NCI-H2196 (cell line): ENCODE data around the gene METTL25B.

ENCODE experiments used
- DNase-seq: peaks from one replicate; lab custom pipeline; 2025; ENCODE audit not compliant: unreplicated experiment; lab: John Stamatoyannopoulos, UW

METTL25B gene

DNA sequence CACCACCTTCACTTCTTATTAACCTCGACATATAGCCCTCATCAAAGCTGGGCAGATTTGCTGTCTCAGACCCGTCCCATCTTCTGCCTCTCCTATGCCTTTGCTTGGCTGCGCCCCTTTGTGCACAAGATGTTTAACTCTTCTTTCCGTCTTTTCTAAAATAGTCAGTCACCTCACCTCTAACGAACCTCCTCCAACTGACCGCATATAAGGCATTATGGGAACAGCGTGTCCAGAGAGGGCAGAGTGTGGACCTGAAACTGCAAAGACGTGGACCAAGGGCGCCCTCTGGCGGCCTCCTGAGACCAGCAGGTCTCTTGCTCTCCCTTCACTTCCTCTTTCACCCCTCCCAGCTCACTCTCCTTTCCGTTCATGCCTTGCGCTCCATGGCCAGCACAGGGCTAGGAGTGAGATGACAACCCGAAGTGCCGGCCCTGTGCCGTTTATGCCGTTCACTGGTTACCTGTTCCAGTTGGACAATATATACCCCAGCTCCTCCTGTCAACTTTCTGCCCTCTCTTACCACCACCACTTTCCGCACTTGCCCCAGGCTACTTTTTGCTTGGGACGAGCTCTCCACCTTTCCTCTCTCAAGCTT is 2.5 kb upstream of the METTL25B start:
- peak; percentile 91 for DNase-seq

DNA sequence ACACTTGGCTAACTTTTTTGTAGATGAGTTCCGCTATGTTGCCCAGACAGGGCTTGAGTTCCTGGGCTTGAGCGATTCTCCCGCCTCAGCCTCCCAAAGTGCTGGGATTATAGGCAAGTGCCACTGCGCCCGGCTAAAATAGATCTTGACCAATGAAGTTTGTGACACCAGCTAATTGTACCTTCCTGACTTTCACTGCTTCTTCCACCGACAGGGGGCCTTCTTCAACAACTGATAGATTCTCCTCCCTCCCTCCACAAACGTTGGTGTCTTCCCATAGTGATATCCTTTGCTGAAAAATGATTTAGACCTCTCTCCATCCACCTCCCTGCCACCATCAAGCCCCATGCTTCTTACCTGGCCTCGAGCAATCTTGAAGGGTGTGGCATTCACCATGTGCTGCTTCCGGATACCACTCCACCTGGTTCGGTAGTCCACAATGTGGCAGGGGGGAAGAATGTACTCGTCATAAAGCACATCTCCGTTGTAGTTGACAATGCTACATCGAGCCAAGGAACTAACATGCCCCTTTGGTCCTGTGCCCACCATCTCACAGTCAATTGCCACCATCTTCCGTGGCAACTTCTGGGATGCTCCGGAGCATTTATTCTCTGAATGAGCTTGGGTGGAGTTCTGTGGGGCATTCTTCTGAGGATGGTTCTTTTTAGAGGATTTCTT is 1.6 kb upstream of the METTL25B start:
- peak; percentile 63 for DNase-seq

GRCh38 chr1:156727492-156727891 is 777 bp upstream of the METTL25B start:
- no peak for DNase-seq

- peak; percentile 97 for DNase-seq
These were observed 562 bp downstream of the METTL25B start, which contains the start of gene ISG20L2 for GRCh38 chr1:156728599-156729462. Gene ISG20L2 (minus strand): TSS chr1:156728766. CDS start chr1:156727652, 1,114 bp downstream.

DNA sequence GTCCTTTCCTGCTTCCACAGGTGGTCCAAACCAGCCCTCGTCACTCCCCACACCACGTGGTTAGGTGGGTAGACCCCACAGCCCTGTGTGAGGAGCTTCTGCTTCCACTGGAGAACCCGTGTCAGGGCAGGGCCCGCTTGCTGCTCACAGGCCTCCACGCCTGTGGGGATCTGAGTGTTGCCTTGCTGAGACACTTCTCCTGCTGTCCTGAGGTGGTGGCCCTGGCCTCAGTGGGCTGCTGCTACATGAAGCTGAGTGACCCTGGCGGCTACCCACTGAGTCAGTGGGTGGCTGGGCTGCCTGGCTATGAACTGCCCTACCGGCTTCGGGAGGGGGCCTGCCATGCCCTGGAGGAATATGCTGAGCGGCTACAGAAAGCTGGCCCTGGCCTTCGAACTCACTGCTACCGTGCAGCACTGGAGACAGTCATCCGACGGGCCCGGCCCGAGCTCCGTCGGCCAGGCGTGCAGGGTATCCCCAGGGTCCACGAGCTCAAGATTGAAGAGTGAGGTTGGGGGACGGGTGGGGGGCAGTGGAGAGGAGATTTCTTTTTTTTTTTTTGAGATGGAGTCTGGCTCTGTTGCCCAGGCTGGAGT is 5.8 kb downstream of the METTL25B start:
- DNase-seq = no peak

GRCh38 chr1:156738407-156738806 is 10.1 kb downstream of the METTL25B start:
- DNase-seq = no peak

GRCh38 chr1:156738916-156739315 is 10.6 kb downstream of the METTL25B start:
- no peak for DNase-seq

DNA sequence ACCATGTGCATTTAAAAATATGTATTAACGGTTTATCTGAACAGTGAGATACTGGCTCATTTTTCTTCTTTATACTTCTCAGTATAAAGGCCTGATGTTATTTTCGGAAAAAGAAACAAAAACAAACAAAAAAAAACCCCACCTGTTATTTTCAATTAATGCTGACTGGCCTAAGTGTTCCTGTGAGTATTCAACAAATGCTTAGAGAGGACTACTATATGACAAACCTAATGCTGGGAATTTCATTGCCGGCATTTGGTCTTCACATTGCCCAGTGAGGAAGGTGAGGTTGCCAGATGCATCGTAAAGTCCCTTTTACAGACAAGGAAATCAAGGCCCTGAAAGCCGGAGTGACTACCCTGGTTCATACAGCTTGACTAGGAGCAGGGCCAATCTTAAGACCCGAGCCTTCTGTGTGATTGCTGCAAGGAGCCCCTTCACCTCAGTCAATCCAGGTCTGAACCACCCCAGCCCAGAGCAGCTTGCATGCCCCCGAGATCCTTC is 12.0 kb downstream of the METTL25B start:
- no peak for DNase-seq

GRCh38 chr1:156740741-156741480 is 12.6 kb downstream of the METTL25B start, which contains the start of gene MRPL24:
Gene MRPL24 (minus strand): TSS chr1:156741088. CDS start chr1:156738704, 2,384 bp downstream.
- peak; percentile 99 for DNase-seq

- no peak for DNase-seq
These were observed 13.3 kb downstream of the METTL25B start for GRCh38 chr1:156741481-156741983.

DNA sequence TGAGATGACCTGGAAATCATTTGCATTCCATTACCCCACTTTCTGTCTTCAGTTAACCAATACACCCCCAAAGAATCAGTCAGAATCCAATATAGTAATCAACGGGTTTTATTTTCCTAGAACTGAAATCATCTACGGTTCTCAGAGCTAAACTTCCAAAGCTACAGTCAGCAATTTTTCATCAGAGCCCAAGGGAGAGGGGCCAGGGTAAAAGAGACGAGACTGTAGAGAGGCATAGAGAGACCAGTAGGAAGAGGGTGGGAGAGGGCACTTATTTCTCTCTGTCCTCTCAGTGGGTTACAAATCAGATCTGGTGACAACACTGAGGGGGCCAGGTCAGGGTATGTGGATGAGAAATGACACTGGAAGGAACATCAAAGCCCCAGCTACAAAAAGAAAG is 13.7 kb downstream of the METTL25B start:
- DNase-seq = no peak

- DNase-seq = no peak
These were observed 14.5 kb downstream of the METTL25B start for GRCh38 chr1:156742801-156743200.

DNA sequence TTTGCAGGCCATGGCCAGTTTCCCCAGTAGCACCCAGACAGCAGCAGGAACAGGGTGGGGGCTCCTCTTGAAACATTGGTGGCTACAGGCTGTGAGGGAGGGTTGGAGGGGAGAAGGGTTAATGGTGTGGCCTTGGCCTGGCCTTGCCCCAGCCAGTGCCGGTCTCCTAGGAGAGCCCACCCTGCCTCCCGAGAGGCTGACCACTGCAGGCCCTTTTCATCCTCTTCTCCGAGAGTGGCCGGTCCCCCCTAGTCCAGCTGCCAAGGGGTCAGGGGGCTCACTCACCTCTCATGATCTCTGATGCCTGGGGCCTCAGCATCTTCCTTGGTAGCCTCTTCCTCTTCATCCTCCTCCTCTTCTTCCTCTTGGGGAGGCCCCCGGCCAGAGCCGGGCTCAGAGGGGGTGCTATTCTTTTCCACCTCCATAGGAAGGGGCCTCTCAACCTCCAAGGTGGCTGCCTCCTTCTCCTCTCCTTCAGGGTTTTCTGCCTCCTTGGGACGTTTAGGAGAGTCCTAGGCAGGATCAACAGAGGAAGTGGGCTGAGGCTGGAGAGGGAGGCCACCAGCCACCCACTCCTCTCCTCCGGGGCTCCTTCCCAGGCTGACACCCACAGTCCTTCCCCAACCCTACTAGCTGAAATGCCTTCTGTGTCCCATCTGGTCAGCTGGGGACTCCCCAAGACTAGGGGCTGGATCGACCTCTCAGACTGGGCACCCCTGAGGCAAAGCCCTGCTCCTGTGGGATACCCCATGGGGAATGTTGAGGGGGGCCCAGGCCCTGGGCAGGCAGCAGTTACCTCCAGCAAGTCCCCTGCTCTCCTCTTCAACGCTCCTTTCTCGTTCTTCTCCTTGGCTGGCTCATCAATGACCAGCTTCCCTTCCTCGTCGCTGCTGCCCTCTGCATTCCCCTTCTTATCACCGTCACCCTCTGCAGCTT is 15.4 kb downstream of the METTL25B start:
- no peak for DNase-seq

GRCh38 chr1:156744344-156744743 is 16.1 kb downstream of the METTL25B start:
- DNase-seq = no peak

DNA sequence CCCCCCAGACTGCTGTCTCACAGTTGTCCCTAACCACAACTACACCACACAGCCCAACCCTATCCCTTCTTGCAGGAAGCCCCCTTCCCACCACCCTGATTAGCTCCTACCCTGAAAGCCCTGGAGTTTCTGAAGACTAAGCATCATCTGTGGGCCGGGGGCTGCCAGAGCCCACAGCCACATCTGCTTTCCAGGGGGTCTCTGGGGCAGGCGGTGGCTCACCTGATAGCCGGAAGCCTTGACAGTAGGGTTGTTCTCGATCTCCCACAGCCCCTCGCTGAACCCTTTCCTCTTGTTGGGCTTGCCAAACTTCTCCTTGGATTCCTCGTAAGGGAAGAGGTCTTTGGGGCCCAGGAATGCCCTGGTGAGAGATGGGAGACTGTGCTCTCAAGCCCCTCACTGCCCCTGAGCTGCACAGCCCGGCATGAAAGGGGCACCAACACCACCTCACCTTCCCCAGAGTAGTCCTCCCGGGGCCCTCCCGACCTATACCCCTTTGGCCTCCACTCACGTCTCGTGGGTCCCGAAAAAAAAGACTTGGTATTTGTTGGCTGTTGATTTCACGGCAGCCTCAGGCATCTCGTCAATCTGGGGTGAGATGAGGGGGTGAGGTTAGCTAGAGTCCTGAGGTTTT is 16.6 kb downstream of the METTL25B start:
- DNase-seq = no peak

- no peak for DNase-seq
These were observed 17.6 kb downstream of the METTL25B start for GRCh38 chr1:156745881-156746280.

- DNase-seq = no peak
These were observed 18.1 kb downstream of the METTL25B start for GRCh38 chr1:156746406-156746727.

DNA sequence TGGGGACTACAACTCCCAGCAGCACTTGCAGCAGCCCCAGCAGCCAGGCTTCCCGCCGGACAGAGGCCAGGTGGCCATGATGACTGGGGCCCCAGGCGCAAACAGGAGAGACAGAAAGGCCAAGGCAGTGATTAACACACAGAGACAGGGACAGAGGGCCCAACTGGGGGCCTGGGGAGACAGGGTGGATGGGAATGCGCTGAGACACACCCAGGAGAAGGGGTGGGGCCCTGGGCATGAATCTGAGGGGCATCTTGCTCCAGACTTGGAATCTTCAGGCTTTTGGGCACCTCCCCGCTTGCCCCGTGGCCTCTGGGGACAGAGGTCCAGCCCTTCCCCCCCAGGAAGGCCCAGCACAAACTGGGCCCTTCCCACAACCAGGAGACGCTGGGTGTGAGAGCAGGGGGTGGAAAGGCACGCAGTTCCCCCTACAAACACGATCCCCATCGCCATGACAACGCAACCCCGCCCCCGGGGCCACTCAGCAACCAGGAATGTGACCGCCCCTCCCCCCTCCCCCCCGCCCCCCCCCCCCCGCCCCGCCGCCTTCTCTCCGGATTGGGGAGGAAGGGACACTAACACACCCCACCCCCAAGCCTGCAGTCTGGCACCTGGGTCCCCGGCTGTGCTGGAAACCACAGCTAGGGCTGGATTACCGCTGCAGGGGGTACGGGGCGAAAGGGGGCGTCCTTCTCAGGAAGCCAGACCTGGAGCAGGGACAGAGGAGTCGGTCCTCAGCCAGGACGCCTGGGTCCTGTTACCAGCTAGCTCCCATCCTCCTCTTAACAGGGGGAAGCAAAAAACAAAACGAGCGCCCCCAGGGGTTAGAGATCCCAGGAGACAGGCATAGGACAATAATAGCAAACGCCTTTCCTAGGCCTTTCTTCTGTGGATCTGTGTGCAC is 18.7 kb downstream of the METTL25B start:
- DNase-seq = peak; percentile 86
